GM21723 (cell line): Measurements from ENCODE around the gene NIFK.
"Not testable (repeated sequence)": the region's sequence is repeated elsewhere in the genome, so short reads cannot be mapped to it uniquely, and the experiment has no call there.

Experiments
- ATAC-seq: cut with Tn5 transposase; IDR thresholded peaks from one replicate; pipeline ENCODE4 v1.9.1; 2021; ENCODE audit warnings: mild to moderate bottlenecking, moderate library complexity; ENCODE audit not compliant: unreplicated experiment

Gene NIFK

DNA sequence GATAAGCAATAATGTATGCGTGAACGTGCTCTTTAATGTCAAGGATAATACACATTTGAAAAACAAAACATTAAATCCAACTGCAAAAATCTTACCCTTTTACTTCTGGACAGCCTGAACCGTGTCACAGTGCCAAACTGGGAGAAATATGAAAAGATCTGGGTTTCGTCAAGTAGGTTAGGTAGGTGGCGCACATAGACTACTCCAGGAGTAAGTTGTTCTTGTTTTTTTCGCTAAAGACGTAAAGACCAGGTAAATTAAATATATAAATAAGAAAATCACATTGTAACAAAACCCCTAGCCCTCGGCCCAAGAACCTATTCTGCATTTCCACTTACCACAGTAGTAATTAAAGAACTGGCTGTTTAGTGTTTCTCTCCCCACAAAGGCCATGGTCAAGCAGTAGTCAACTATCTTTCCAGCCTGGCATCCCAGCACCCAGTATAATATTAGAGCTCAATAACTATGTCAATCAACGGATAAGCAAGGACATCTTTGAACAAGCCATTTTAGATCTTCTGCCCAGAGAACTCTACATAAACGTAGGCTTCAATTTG lies 1.1 kb downstream of the NIFK start:
- no peak for ATAC-seq

GRCh38 chr2:121734544-121734943 lies 2.1 kb downstream of the NIFK start:
- ATAC-seq = not testable (repeated sequence)

DNA sequence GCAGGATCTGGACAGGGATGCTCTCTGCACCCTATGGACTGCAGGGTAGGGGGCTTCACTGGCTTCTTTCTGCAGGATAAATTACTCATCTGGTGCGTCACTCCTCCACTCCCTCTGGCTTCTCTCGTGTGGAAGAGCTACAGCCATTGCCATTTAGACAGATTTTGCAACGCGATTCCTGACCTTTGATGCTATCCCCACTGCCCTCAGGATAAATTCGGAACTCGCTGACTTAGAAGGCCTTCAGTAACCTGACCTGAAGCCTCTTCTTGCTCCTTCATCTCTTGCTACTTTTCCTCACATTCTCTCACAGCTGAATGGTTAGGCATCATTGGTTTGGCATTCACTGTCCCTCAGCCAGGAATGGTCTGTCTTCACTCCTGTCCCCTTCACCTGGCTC lies 5.3 kb downstream of the NIFK start:
- no peak for ATAC-seq

- no peak for ATAC-seq
Measured at GRCh38 chr2:121727950-121728349, 8.7 kb downstream of the NIFK start.

GRCh38 chr2:121727332-121727731 lies 9.3 kb downstream of the NIFK start:
- no peak for ATAC-seq

- ATAC-seq = no peak
Measured at GRCh38 chr2:121723316-121723715, 13.4 kb downstream of the NIFK start.

- no peak for ATAC-seq
Measured at GRCh38 chr2:121722479-121722878, 14.2 kb downstream of the NIFK start.

DNA sequence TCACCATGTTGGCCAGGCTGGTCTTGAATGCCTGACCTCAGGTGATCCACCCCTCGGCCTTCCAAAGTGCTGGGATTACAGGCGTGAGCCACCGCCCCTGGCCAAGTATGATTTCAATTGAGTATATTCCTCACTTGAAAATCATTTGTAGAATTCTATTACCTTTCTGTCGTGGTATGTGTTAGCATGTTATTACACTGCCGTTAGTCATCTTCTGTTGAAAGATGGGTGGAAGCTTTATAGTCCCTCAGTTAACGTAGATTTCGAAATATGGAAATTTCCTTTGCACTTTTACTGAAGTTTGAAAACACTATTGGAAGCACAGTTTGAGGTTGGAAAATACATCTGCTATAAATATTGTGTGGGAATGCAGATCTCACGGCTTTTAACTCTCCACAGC lies 14.7 kb downstream of the NIFK start:
- ATAC-seq = no peak

GRCh38 chr2:121717529-121717928 lies 19.1 kb downstream of the NIFK start:
- no peak for ATAC-seq

GRCh38 chr2:121716126-121716525 lies 20.5 kb downstream of the NIFK start:
- no peak for ATAC-seq

DNA sequence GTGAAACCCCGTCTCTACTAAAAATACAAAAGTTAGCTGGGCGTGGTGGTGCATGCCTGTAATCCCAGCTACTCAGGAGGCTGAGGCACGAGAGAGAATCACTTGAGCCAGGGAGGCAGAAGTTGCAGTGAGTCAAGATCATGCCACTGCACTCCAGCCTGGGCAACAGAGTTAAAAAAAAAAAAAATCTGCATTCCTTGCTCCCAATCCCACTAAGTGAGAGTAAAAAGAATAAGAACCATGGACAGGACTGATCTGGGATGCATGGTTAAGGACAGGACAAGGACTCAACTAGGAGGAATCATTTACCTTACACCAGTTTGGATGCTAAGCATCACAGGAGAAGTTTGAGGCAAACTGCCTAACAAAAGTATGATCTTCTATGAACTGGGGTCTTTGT lies 25.2 kb downstream of the NIFK start:
- not testable (repeated sequence) for ATAC-seq

- no peak for ATAC-seq
Measured at GRCh38 chr2:121710470-121711170, 26.1 kb downstream of the NIFK start.

DNA sequence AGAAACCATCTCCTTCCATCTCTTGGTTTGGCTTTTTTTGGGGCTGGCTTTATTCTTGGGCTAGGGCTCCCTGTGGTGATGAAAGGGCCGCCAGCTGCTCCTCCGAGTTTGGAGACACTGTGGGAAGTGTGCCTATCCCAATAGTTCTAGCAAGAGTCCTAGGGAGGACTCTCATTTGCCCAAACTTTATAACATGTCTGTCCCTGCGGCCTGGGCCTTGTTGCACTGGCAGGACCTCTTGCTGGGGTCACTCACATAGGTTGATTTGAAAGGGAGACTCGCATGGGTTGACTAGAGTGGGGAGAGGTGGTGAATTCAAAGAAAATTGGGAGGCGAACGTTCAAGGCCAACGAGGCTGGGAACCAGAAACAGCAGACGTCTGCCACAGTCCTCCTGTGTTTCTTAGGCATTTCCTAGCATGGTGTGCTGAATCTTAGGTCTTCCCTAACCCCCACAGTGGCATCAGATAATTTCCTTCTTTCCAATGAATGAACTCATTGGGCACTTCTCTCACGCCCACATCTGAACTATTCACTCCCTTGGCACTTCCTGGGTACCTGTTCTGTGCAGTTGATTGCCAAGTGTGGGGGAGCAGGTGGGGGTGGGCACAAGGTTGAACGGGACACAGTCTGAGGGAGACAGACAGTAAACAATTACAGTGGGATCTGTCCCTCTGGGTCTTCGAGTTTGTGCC lies 26.8 kb downstream of the NIFK start:
- no peak for ATAC-seq

GRCh38 chr2:121707920-121708361 lies 28.7 kb downstream of the NIFK start:
- ATAC-seq = no peak

GRCh38 chr2:121707344-121707919 lies 29.2 kb downstream of the NIFK start:
- ATAC-seq = no peak

DNA sequence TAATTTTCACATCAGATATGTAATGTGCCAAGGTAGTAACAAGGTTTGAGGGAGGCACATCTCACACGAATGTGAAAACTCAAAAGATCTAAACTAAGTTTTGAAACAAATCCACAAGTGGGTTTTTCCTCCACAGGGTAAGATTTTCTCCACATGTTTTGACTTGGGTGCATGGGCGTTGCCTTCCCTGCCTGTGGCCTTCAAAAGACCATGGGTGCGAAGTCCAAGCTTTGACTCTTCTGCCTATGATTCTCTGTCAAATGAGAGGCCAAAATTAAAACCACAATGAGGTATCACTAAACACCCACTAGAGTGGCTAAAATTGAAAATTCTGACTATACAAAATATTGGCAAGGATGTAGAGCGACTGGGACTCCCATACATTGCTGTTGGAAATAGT lies 30.7 kb downstream of the NIFK start:
- ATAC-seq = no peak

DNA sequence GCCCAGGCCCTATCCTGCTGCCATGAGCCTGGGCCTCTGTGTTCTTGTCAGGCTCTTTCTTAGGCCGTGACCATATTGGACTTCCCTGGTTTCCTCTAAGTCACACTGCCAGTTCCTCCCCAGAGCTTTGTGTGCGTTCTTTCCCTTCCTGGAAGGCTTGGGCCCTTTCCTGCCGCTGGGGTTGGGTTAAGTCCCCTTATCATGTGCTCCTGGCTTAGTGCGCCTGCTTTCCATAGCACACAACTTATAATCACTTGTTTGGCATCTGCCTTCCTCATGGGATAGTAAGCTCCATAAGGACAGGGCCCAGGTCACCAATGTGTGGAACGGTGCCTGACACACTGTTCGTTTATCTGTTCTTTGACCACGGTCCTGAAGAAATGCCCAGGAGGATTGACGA lies 31.3 kb downstream of the NIFK start:
- no peak for ATAC-seq

- ATAC-seq = not testable (repeated sequence)
Measured at GRCh38 chr2:121701761-121702160, 34.9 kb downstream of the NIFK start.

DNA sequence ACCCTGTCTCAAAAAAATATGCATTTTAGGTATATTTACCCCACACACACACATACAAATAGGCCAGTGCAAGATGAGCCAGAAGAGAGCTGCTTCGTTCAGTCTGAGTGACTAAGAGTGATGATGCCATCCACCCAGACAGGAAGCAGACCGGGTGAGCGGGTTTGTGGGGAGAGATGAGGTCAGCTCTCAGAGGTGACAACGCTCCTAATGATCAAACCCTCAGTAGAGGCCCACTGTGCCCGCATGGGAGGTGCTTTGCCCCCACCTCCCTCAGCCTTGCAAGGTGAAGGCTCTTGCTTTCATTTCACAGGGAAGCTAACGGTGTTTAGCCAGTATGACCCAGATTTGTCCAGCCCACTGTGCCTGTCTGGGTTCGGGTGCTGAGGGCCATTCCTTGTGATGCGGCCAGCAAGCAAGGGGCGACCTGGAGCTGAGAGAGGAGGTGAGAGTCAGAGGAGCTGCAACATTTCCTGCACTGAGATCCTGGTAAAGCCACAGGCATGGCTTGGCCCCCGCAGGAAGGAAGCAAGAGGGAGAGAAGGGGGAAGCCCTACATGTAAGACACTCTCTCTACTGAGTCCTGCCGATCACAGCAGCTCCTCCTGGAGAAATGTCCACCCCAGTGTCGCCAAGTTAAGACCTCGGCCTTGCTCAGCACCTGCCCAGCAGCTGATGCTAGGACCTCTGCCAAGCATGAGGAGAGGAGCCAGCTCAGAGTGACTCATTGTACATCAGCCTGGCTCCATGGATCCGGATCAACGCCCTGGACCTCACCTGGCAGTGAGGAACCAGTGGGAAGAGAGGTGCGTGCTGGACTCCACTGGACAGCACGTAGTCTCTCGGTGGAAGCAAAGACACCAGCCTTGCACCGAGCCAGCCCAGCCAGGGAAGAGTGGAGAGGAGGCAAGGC lies 37.0 kb downstream of the NIFK start:
- peak; percentile 99 for ATAC-seq

GRCh38 chr2:121698318-121698930 lies 38.3 kb downstream of the NIFK start:
- ATAC-seq = no peak
